ENCODE measurements around the gene GUCY2C.

Gene GUCY2C

DNA sequence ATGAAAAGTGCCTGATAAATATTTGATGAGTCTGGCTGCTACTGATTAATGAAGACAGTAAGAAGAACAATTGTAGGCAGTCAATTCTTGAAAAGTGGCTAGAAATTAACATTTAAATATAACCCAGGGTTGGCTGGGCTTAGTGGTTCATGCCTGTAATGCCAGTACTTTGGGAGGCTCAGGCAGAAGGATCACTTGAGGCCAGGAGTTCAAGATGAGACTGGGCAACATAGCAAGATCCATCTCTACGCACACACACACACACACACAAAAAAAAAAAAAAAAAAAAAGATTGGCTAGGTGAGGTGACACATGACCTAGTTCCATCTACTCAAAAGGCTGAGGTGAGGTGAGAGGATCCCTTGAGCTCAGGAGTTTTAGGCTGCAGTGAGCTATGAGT is 120.8 kb downstream of the GUCY2C start:
- no peak for DNase-seq (ENCODE audit: low read depth in 2 of 3, low spot score in 2 of 3)

DNA sequence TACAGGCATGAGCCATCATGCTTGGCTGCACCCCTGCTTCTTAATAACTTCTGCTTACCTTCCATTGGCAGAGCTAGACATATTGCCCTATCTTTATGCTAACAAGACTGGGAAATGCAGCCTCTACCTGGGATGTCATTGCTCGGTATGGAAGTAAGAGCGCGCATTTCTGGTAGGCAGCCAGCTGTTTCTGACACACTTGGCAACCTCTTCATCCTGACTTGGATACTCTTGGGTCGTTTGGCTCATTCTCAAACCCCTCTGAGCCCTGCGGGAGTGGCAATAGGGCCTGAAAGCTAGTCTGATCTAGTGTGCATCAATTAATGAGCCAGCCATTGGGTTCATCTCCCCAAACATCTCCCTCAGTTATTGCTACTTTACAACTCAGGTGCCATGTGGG is 123.3 kb downstream of the GUCY2C start:
- DNase-seq (ENCODE audit: low read depth in 2 of 3, low spot score in 2 of 3), result no peak

DNA sequence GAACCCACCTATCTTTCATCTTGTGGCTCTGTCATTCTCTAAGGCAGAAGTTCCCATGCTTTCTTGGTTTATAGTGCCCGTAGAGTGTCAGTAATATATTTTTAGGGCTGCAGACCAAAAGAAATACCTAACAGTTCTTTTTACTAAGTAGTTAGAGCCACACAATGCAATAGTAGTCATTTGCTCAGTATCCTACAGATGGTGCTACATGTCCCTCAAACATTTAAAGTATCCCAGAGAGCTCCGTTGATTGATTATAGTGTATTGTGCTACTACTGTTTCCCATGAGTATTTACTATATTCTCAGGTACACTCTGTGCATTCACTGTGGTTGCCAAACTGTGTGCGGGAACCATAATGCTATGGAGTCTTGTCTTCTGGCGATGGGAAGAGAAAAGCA is 124.0 kb downstream of the GUCY2C start:
- no peak for DNase-seq (ENCODE audit: low read depth in 2 of 3, low spot score in 2 of 3)

DNA sequence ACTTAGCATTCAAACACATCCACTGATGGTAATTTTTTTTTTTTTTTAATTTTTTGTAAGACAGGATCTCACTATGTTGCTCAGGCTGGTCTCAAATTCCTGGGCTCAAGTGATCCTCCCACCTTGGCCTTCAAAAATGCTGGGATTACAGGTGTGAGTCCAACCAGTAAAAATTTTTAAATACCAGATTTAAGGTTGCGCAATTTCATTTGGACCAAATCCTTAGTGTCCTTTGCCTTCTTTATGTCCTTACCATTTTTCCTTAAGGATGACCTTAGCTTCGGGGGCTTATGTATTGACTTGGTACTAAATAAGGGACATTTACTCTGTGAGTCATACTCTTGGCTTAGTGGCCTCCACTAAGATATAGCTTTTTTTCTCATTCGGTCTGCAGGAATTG is 124.6 kb downstream of the GUCY2C start:
- no peak for DNase-seq (ENCODE audit: low read depth in 2 of 3, low spot score in 2 of 3)

DNA sequence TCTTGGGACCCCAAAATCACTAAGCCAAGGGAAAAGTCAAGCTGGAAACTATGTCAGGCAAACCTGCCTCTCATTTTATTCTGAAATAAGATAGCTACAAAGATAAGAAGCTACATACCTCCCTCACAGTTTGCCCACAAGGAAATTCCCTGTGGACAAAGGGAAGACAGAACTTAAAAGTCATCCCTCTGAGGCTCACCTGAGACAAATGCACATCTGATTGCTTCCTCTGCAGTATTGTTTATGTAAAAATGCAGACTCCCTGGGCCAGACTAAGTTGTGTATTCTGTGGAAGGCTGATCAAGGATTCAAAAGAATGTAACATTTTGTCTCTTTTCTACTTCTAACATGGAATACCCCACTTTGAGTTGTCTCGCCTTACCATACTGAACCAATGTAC is 126.2 kb downstream of the GUCY2C start:
- DNase-seq (ENCODE audit: low read depth in 2 of 3, low spot score in 2 of 3), result no peak

DNA sequence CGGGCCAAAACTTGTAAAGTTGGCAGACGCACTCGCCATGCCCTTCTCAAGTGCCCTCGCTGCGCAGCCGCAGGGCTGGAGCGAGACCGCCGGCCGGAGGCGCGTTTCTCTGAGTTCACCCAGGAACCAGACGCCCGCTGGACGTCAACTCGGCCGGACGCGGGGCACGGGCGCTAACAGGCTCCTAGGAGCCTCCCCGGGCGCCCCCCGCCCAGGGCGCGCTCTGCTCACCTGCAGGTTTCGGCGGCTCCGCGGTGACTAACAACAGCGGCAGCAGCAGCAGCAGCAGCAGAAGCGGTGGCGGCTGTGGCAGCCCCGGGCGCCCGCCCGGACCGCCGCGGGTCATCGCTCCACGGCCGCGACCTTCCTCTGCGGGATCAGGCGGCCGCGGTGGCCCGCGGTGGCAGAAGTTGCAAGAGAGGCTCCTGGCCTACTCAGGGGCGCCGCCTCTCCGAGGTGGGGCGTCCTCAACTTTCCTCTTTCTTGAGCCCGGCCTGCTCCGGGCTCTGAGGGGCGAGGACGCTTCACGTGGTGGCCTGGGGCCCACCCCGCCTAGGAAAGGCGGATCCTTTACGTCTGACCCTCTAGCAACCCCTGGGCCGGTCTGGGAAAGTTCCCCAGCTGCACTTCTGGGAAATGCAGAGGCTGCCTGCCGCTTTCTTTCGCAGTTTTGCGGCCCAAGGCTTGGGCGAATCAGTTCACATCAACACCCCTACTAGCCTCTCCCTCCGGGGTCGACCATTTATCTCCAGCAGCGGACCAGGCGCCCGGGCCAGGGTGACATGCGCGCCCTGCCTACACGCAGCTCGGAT is 128.8 kb downstream of the GUCY2C start, which contains the start of gene PLBD1:
TSS of gene PLBD1 (minus strand) at position 533 of the 812 bp plus-strand sequence. CDS start at position 346, 187 bp downstream.
- DNase-seq (ENCODE audit: low read depth in 2 of 3, low spot score in 2 of 3), result no peak

DNA sequence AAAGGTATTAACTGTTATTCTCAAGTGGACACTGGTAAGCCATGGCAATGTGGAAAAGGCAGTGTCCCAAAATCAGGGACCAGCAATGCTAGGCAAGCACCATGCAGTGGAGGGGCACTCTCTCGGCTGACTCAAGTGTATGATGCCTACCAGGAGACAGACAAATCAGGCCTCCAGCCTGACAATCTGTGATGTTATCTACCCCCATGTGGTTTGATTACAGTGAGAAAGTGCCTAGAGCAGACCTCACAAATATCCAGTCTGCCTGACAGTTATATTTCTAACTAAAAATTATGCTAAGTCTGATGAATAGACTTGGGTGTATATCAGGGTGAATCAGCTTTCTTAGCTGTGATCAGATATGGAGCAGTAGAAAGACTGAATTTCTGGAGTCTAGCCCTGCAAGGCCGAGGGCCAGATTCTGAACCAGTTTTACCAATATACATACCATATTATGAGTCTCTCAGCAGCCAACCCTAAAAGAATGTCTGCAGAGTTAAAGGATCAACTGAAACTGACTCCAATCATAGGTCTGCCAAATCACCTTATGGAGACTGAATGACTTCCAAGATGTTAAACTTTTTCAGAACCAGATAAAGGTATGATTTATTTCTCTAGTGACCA is 132.0 kb downstream of the GUCY2C start:
- DNase-seq (ENCODE audit: low read depth in 2 of 3, low spot score in 2 of 3), result no peak

DNA sequence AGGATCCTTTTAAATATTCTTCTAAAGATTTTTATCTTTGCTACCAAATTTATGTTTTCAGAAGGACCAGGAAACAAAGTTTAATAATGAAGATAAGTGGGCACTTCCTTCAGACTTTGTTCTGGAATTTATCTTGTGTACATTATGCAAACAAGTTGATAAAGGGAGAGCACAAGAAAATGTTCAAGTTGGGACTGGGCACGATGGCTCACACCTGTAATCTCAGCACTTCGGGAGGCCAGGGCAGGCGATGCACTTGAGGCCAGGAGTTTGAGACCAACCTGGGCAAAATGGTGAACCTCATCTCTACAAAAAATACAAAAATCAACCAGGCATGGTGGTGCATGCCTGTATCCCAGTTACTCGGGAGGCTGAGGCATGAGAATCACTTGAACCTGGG is 133.4 kb downstream of the GUCY2C start:
- DNase-seq (ENCODE audit: low read depth in 2 of 3, low spot score in 2 of 3), result no peak

Data from activated CD8-positive, alpha-beta memory T cell treated with anti-CD3 and anti-CD28 coated beads for 48 hours (primary cell).